GM21515 (cell line): ENCODE results near the gene ADGRL4.

Experiments
- ATAC-seq: cut with Tn5 transposase; IDR thresholded peaks from one replicate; pipeline ENCODE4 v1.9.1; 2021; ENCODE audit not compliant: unreplicated experiment

Gene ADGRL4

GRCh38 chr1:78840453-78841271 lies 165.9 kb downstream of the ADGRL4 start:
- no peak for ATAC-seq
